Fibroblast of skin of right quadriceps (primary cell): ENCODE measurements around the gene LRAT.
A peak's percentile ranks its signal among the peaks of the same experiment; 100 is the strongest.

ENCODE experiments used
- DNase-seq: peaks from one replicate; pipeline ENCODE4 v3.0.0-alpha.2; 2013

The LRAT gene

DNA sequence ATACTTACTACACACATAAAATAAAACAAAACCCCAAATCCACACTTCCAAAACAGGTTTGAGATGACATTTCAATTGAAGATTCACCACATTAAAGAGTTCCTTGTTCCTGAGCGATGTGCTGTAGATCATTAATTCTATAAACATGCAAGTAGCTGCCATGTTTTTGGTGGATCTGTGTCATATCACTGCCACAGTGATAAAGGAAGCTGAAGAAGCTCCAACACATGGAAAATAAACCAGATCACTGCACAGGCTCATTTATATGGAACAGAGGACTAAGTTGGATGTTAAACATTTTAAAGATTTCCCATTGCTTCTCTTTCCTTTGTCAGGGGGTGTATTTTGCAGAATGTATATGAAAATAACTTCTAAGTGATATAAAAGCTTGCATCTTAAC, 34.5 kb downstream of the LRAT start:
- no peak for DNase-seq

DNA sequence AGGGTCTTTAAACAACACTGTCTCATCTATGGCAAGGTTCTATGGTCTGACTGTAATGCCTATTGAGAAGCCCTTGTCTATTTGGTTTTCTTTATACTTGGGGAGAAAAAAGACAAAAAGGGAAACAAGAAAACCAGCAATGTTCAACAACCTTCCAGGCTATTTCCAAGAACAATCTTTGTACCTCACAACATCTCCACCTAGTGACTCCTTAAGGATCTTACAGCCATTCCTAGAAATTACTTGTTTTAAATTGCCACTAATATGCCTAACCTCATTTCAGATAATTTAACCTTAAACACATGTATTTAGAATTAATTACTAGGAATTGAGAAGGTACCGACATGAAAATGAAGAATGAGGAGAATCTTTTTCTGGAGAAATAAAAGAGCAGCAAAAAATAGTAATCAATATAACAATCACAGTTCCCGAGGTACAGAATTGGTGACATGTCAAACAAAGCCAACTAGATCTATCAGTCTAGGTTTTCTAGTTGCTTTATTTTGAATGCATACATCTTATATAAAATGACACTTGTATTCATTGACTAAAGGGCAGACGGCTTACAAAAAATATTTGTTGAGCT, 35.7 kb downstream of the LRAT start:
- DNase-seq = peak; percentile 19

DNA sequence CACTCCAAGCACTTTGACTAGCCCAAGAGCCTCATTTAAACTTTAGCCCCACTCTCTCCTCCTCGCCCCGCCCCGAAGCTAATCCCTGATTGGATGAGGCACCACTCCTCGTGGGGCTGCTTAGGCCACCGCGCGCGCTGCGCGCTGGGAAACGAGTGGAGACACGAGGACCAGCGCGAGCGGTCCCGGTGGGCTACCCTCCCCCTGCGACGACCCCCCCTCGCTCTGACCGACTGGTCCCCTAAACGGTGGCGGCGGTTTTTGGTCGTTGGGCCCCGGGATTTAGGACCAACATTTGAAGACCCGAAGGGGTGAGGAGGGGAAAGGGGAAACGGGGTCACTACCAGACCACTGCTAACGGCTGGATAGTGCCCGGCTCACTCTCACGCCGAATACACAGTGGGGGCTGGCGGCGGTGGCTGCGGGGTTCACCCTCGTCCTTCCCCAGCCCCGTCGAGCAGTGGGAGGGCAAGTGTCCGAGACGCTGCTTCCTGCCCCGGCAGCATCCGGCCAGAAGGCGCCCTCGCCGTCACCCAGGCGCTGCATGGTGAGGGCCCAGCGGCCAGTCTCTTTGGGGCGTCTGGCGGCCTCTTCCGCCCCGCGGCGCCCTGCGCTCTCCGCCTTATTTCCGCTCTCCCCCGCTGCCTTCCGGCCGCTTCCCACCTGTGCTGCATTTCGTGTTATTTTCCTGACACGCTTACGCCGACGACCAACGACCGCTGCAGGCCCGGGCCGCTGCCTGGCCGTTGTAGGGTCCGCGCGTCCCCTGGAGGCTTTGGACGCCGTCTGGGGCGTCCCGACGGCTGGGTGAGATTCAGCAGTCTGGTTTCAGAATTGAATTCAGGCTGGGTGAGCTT, 37.6 kb downstream of the LRAT start, which contains the start of gene RBM46:
RBM46 (plus strand) TSS at position 147 of the 857 bp plus-strand sequence. CDS start 15,481 bp downstream, outside the sequence.
- no peak for DNase-seq

DNA sequence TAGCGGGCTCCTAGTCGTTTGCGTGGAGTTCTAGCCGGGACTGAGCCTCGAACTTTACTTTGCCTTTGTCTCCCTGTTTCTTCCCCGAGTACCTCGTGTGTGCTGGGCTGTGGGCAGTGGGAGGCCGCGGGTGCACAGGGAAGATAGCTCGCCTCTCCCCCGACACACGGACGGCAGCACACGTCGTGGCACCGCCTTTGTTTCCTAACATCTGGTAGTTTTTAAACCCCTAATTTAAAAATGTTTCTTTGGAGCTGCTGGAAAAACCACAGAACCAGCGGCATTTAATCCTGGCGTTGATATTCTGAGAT, 38.1 kb downstream of the LRAT start:
- no peak for DNase-seq
